HG03097 (cell line): Measurements from ENCODE around the gene TENM3.

Source experiments
- ATAC-seq: cut with Tn5 transposase; IDR thresholded peaks from one replicate; pipeline ENCODE4 v1.9.1; 2021; ENCODE audit not compliant: unreplicated experiment, low FRiP score

TENM3 gene

DNA sequence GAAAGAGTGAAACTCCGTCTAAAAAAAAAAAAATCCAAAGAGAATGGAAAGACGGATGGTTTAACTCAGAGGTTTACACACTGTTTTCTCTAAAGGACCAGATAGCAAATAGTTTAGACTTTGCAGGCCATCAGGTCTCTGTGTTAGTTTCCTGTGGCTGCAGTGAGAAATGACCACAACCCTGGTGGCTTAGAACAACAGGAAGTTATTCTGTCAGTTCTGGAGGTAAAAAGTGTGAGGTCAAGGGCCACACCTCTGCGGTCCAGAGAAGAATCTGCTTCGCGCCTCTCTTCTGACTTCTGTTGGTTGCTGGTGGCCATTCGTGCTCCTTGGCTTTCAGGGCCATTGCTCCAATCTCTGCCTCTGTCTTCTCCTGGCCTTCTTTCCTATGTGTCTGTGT lies 76.9 kb downstream of the TENM3 start:
- no peak for ATAC-seq

DNA sequence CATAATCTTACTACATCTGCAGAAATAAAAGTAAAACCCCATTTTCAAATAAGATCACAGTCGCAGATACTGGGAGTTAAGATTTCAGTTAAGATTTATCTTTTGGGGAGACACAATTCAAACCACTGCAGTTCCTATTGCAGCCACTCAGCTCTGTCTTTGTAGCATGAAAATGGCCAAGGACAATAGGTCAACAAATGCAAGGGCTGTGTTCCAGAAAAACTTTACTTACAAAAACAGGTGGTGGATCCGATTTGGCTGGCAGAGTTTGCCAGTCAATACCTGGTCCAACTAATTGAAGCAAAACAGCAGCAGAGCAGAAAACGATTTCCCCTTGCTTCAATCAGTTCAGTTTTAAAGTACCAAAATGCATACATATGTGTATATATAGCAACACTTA lies 77.4 kb downstream of the TENM3 start:
- no peak for ATAC-seq

GRCh38 chr4:182324282-182324681 lies 81.1 kb downstream of the TENM3 start:
- no peak for ATAC-seq

DNA sequence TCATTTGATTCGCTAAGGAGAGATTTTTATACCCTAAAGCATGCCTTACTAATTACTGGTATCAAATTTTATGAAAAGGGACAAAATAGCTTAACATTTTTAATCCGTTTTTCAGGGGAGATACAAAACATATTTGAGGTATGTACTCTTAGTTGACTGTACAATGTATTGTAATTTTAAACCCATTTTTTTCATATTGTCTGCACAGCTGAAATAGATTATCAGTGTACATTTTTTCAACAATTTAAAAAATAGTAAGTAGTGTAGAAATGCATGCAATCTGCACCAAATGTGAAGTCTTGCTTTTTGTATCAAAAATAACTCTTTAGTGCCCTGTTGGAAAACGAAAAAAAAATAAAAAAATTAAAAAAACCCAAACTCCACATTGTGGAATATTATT lies 82.2 kb downstream of the TENM3 start:
- ATAC-seq = no peak

- no peak for ATAC-seq
These were observed 82.7 kb downstream of the TENM3 start for GRCh38 chr4:182325848-182326255.

- no peak for ATAC-seq
These were observed 85.3 kb downstream of the TENM3 start for GRCh38 chr4:182328505-182328904.

GRCh38 chr4:182337366-182337765 lies 94.2 kb downstream of the TENM3 start:
- no peak for ATAC-seq

GRCh38 chr4:182338063-182338462 lies 94.9 kb downstream of the TENM3 start:
- ATAC-seq = no peak

GRCh38 chr4:182338746-182339145 lies 95.5 kb downstream of the TENM3 start:
- ATAC-seq = no peak

- no peak for ATAC-seq
These were observed 96.0 kb downstream of the TENM3 start for GRCh38 chr4:182339221-182339641.

GRCh38 chr4:182343453-182343852 lies 100.3 kb downstream of the TENM3 start:
- no peak for ATAC-seq

GRCh38 chr4:182344968-182345367 lies 101.8 kb downstream of the TENM3 start:
- no peak for ATAC-seq

DNA sequence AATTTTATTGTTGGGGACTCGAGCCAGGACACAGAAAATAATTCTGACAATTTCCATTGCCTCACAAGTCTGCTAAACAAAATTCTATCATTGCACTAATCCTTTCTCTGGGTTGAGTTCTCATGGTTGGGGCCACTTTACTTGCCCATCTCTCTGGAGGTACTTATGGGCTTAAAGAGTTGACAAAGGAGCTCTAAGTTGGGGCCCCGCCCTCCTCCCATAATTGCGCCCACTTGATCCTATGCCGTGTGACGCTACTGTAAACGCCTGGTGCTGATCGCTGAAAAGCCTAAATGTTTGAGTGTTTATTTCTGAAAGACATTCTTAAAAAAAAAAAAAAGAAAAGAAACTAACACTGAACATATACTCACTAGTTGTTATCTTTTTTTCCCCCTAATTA lies 103.0 kb downstream of the TENM3 start:
- ATAC-seq = no peak

- ATAC-seq = no peak
These were observed 103.6 kb downstream of the TENM3 start for GRCh38 chr4:182346675-182347375.

- ATAC-seq = no peak
These were observed 105.7 kb downstream of the TENM3 start for GRCh38 chr4:182348779-182349326.

DNA sequence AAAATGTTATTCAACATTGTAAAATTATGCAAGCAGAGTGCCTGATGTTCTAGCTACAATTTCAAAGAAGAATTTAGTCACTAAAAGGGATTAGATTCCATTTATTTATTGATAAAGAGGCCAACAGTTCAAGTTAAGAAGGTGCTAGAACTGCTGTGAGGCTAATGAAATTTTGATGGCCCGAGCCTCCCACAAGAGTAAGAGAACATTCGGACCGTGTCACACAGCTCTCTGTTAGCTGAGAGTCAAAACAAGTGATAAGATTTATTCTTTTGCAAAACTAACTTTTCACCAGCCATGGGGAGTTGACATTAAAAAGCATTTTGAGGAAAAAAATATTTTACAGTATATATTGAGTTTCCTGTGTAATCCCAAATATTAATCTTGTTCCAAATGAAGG lies 106.8 kb downstream of the TENM3 start:
- no peak for ATAC-seq

- ATAC-seq = no peak
These were observed 108.3 kb downstream of the TENM3 start for GRCh38 chr4:182351485-182351884.

GRCh38 chr4:182354106-182354505 lies 110.9 kb downstream of the TENM3 start:
- ATAC-seq = no peak

DNA sequence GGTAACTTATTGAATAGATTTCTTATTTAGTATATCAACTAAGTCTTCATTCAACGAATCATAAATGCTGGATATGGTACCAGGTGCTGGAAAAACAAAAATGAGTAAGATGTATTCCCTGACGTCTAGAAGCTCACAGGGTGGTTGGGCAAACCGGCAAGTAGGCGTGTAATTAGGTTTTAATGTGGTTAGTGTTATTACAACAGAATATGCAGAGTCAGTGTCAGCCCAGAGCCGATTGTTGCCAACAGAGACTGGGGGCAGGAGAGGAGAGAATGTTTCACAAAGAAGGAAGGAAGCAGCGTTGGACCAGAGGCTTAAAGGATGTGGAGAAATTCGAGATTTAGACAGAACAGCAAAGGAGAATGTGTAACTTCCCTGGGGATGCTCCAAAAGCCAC lies 111.7 kb downstream of the TENM3 start:
- ATAC-seq = no peak

- no peak for ATAC-seq
These were observed 124.0 kb downstream of the TENM3 start for GRCh38 chr4:182367153-182367552.

DNA sequence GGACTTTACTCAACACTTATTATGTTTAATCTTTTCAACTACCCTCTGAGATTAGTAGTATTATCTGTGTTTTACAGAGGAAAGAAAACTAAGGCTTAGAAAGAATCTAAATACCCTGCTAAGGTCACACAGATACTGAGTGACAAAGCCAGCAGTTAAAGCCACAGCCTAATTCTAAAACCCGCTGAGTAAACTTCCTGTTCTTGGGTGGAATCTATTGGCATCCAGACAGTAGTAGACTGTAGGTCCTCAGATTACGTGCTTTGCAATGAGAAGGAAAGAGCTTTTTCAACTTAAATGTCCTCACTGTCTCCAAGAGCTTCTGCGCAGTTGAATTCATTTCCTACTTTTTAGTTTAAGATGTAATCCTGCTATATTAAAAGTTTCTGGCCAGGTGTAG lies 126.0 kb downstream of the TENM3 start:
- ATAC-seq = no peak

GRCh38 chr4:182370491-182370890 lies 127.3 kb downstream of the TENM3 start:
- ATAC-seq = no peak

DNA sequence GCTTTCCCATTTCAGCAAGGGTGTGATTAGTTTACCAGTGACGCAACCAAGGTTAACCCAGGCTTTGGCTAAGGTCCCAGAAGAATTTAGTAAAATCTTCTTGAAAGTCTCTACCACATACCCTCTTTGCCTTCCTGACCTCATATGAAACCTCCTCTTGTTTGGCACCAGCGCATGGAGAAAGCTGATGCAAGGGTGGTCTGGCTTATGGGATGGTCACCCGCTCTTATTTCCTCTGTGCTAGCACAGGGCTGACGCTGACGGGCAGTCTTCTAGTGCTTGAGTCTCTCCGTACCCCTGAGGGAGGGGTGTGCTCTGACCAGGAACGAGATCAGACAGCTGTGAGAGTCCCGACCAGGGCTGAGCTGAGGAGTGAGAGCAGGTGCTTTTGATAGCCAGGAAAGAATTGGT lies 137.6 kb downstream of the TENM3 start:
- no peak for ATAC-seq
